MCF 10A (cell line): ENCODE measurements around the gene WFDC5. TPM values are rescaled to one million over a fixed set of nuclear protein-coding genes. Genes with fewer than 3 reads are reported as not detected.

Source experiments
- BruUV-seq: library from RNA; stranded (reverse); fragments of 400-500 nt; replicated peaks from 2 replicates; lab custom pipeline; 2021; lab: Mats Ljungman, UMichigan
- CTCF ChIA-PET: fragments of 300-600 bp; sonication (Branson Sonifier 250); formaldehyde crosslinking; extraction: SDS; loops from one replicate; lab custom pipeline; 2021; ENCODE audit warnings: antibody characterized with exemption, inconsistent platforms; lab: Yijun Ruan, JAX
- POLR2A ChIA-PET: fragments of 300-600, 350-650 bp; sonication (Branson Sonifier 250); formaldehyde crosslinking; extraction: SDS; loops from one replicate; lab custom pipeline; 2020; ENCODE audit warnings: antibody characterized with exemption, inconsistent platforms; lab: Yijun Ruan, JAX
- DNase-seq: peaks from one replicate; pipeline ENCODE4 v3.0.0-alpha.2; 2018; ENCODE audit not compliant: unreplicated experiment
- H3K27ac Mint-ChIP-seq: one replicate; pipeline ENCODE4 v1.8.0; 2022; ENCODE audit warnings: mild to moderate bottlenecking, low read depth, mixed read lengths; ENCODE audit not compliant: unreplicated experiment
- H3K27me3 Mint-ChIP-seq: one replicate; pipeline ENCODE4 v1.8.0; 2022; ENCODE audit warnings: mixed read lengths; ENCODE audit not compliant: insufficient read depth, unreplicated experiment
- H3K36me3 Mint-ChIP-seq: one replicate; pipeline ENCODE4 v1.8.0; 2022; ENCODE audit warnings: mild to moderate bottlenecking, moderate library complexity, mixed read lengths; ENCODE audit not compliant: insufficient read depth, unreplicated experiment
- H3K4me1 Mint-ChIP-seq: one replicate; pipeline ENCODE4 v1.8.0; 2022; ENCODE audit warnings: mixed read lengths; ENCODE audit not compliant: insufficient read depth, unreplicated experiment
- H3K4me3 Mint-ChIP-seq: one replicate; pipeline ENCODE4 v1.8.0; 2022; ENCODE audit warnings: mild to moderate bottlenecking, moderate library complexity, mixed read lengths; ENCODE audit not compliant: unreplicated experiment
- H3K9me3 Mint-ChIP-seq: one replicate; pipeline ENCODE4 v1.8.0; 2022; ENCODE audit warnings: mixed read lengths; ENCODE audit not compliant: unreplicated experiment
- intact Hi-C: fragments of 100-400 bp; cut with micrococcal nuclease; formaldehyde crosslinking; loops from 2 replicates; pipeline ENCODE4 v1.14.1; 2022
- total RNA-seq: library from RNA; stranded (reverse); gene quantifications from 2 replicates; pipeline ENCODE4 v1.2.3, GENCODE V29; 2022
- TF ChIP-seq, protein P1 (sequence below): fragments of 200-600 bp; IDR thresholded peaks from one replicate; pipeline ENCODE4 v1.8.0; 2022; ENCODE audit warnings: antibody characterized with exemption, mild to moderate bottlenecking; ENCODE audit not compliant: unreplicated experiment

WFDC5 gene
- total RNA-seq, 1 experiment from 2014 or later = not detected

GRCh38 chr20:45111799-45112471 is 3.0 kb downstream of the WFDC5 start:
- H3K36me3 Mint-ChIP-seq = no peaks in the 10 kb centered on the region

GRCh38 chr20:45111285-45111684 is 3.7 kb downstream of the WFDC5 start:
- peaks cover 4% of the 10 kb centered on the region for H3K27me3 Mint-ChIP-seq
- CTCF ChIA-PET = interaction anchor here (0.5 to 11.7 kb wide), 26 partner anchors 8 to 484 kb away, joined by 3 to 211 read pairs (median 5); partner anchors contain the start of genes KCNS1, SLPI and WFDC12
- TF ChIP-seq, protein P1, sequence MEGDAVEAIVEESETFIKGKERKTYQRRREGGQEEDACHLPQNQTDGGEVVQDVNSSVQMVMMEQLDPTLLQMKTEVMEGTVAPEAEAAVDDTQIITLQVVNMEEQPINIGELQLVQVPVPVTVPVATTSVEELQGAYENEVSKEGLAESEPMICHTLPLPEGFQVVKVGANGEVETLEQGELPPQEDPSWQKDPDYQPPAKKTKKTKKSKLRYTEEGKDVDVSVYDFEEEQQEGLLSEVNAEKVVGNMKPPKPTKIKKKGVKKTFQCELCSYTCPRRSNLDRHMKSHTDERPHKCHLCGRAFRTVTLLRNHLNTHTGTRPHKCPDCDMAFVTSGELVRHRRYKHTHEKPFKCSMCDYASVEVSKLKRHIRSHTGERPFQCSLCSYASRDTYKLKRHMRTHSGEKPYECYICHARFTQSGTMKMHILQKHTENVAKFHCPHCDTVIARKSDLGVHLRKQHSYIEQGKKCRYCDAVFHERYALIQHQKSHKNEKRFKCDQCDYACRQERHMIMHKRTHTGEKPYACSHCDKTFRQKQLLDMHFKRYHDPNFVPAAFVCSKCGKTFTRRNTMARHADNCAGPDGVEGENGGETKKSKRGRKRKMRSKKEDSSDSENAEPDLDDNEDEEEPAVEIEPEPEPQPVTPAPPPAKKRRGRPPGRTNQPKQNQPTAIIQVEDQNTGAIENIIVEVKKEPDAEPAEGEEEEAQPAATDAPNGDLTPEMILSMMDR = no peak
- POLR2A ChIA-PET = interaction anchor here (1.2 to 2.9 kb wide), 2 partner anchors 10 to 67 kb away, joined by 3 to 10 read pairs; no protein-coding TSS in a partner anchor
- no peaks in the 10 kb centered on the region for H3K9me3 Mint-ChIP-seq
- no peak overlapping the region for H3K4me3 Mint-ChIP-seq
- no TSS peak for BruUV-seq
- H3K36me3 Mint-ChIP-seq = no peaks in the 10 kb centered on the region
- no peak overlapping the region for H3K27ac Mint-ChIP-seq
- intact Hi-C loops = no loop called here
- no peak for DNase-seq
- no peaks in the 10 kb centered on the region for H3K4me1 Mint-ChIP-seq

More at GRCh38 chr20:45111799-45112471, 3.0 kb downstream of the WFDC5 start:
- Mint-ChIP-seq H3K4me1 (no peaks in the 10 kb centered on the region), H3K4me3 (no peak overlapping the region), H3K9me3 (no peaks in the 10 kb centered on the region), H3K27ac (no peak overlapping the region), H3K27me3 (peaks cover 10% of the 10 kb centered on the region)
- DNase-seq = peak; percentile 50
- POLR2A ChIA-PET = interaction anchor here (1.4 to 2.9 kb wide), 2 partner anchors 17 to 68 kb away, joined by 3 to 10 read pairs; no protein-coding TSS in a partner anchor
- TF ChIP-seq, protein P1 = peak; percentile 64
- intact Hi-C loops = loop anchor here (1.0 kb wide), 1 partner anchor 101 kb away; no protein-coding TSS in a partner anchor
- no TSS peak for BruUV-seq
- CTCF ChIA-PET = interaction anchor here (0.5 to 11.7 kb wide), 30 partner anchors 8 to 483 kb away, joined by 3 to 211 read pairs (median 5); partner anchors contain the start of genes KCNS1, SLPI and WFDC12

DNA sequence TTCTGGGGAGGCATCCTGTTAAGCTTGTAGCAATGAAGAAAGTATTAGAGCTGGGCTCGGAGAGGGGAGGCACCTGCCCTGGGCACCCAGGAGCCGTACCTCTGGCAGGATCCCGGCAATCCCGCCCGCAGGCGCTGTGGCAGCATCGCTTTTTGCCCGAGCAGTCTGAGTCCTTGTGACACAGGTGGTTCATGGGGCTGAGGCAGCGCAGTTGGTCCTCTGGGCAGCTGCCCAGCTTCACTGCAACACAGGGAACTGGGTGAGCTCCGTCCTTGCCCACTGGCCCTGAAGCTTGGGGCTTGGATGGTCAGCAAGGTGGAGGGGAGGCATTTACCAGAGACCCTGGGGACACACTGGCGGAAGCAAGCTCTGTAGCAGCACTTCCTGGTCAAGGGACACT is 4.7 kb downstream of the WFDC5 start:
- CTCF ChIA-PET = interaction anchor here (0.7 to 11.7 kb wide), 9 partner anchors 14 to 353 kb away, joined by 3 to 211 read pairs (median 4); partner anchors contain the start of gene KCNS1
- BruUV-seq = no TSS peak
- H3K9me3 Mint-ChIP-seq = no peaks in the 10 kb centered on the region
- no peaks in the 10 kb centered on the region for H3K27me3 Mint-ChIP-seq
- TF ChIP-seq, protein P1 = no peak
- POLR2A ChIA-PET = interaction anchor here (0.8 to 2.9 kb wide), 3 partner anchors 11 to 66 kb away, joined by 3 to 10 read pairs (median 3); partner anchors contain the start of gene WFDC12
- intact Hi-C loops = no loop called here
- H3K4me3 Mint-ChIP-seq = no peak overlapping the region
- H3K4me1 Mint-ChIP-seq = peaks cover 3% of the 10 kb centered on the region
- no peak overlapping the region for H3K27ac Mint-ChIP-seq
- no peak for DNase-seq
- no peaks in the 10 kb centered on the region for H3K36me3 Mint-ChIP-seq

GRCh38 chr20:45109634-45110033 is 5.3 kb downstream of the WFDC5 start:
- no peaks in the 10 kb centered on the region for H3K9me3 Mint-ChIP-seq
- no TSS peak for BruUV-seq
- H3K27ac Mint-ChIP-seq = peak overlapping the region; percentile 4
- TF ChIP-seq, protein P1 = no peak
- ChIA-PET POLR2A (interaction anchor here (0.7 to 2.9 kb wide), 2 partner anchors 65 to 127 kb away, joined by 3 to 10 read pairs; no protein-coding TSS in a partner anchor), CTCF (interaction anchor here (0.6 to 11.7 kb wide), 7 partner anchors 11 to 331 kb away, joined by 3 to 211 read pairs (median 4); partner anchors contain the start of gene KCNS1)
- H3K27me3 Mint-ChIP-seq = no peaks in the 10 kb centered on the region
- peaks cover 10% of the 10 kb centered on the region for H3K4me1 Mint-ChIP-seq
- H3K4me3 Mint-ChIP-seq = no peak overlapping the region
- H3K36me3 Mint-ChIP-seq = no peaks in the 10 kb centered on the region
- no peak for DNase-seq
- intact Hi-C loops = no loop called here
